Left hindlimb (tissue), 1 donor: ENCODE results near the gene ZDHHC11.
A peak's percentile ranks its signal among the peaks of the same experiment; 100 is the strongest.
"Not testable (repeated sequence)": the region's sequence is repeated elsewhere in the genome, so short reads cannot be mapped to it uniquely, and the experiment has no call there.

Experiments used
- DNase-seq: peaks from one replicate; pipeline ENCODE4 v3.0.0-alpha.2; 2018

ZDHHC11 gene

DNA sequence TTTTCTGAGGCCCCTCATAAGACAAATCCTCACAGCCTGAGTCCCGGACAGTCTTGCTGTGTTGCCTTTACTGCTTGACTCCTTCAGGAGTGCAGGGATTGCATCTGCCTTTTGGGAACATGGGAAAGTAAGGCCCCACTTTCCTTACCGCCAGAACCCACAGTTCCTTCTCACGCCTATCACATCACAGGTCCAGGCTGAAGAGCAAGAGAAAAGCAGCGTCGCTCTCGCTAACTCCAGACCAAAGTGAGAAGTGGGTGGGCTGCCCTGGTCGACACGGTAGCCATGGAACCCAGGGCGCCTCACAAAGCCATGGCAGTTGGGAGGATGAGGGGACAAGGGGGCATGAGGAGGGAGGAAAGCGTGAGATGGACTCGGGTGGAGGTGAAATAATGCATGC lies 7.9 kb upstream of the ZDHHC11 start:
- no peak for DNase-seq

DNA sequence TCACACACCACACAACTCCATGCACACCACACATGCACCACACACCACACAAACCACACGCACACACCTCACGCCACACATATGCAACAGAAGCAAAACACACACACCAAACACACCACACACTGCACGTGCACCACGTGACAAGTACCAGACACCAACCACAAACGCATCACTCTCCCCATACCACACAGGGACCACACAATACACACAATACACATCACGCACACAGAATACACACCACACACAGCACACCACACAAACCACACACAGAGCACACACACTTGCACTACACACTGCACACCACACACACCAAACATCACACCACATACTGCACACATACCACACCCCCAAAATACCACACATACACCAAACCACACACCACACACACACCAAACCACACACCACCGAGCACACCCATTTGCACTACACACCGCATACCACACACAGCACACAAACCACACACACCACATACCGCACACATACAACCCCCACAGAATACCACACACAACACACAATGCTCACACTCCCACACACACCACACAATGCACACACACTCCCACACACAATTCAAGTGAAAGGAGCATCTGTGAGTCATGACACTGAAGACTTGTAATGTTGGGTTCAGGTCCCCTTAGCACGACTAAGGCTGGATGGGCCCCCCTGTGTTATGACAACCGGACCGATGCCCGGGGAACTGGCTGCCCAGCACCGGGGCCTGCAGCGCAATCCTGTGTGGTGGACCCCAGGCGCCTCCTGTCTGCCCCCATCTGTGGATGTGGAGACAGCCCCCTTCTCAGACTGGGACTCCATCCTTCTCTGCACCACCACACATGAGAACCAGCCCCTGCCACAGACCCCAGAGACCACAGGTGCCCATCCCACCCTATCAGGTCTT lies 6.0 kb upstream of the ZDHHC11 start:
- no peak for DNase-seq

DNA sequence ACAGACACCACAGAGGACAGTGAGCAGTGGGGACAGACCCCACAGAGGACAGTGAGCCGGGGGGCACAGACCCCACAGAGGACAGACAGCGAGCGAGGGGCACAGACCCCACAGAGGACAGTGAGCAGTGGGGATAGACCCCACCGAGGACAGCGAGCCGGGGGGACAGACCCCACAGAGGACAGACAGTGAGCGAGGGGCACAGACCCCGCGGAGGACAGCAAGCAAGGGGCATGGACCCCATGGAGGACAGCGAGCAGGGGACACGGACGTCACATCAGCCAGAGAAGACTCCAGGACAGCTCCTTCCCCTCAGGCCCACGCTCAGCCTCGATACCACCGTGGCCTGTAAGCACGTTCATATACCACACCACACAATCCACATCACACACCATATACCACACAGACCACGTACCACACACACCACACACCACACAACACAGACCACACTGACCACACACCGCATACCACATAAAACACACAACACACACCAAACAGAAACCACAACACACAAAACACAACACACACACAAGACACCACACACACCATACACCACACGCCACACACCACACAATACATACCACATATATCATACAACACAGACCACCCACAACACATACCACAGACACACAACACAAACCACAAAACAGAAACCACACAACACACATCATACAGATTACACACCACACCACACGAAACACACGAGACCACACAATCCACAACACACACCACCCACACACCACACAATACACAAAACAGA lies 5.2 kb upstream of the ZDHHC11 start:
- DNase-seq, result no peak

DNA sequence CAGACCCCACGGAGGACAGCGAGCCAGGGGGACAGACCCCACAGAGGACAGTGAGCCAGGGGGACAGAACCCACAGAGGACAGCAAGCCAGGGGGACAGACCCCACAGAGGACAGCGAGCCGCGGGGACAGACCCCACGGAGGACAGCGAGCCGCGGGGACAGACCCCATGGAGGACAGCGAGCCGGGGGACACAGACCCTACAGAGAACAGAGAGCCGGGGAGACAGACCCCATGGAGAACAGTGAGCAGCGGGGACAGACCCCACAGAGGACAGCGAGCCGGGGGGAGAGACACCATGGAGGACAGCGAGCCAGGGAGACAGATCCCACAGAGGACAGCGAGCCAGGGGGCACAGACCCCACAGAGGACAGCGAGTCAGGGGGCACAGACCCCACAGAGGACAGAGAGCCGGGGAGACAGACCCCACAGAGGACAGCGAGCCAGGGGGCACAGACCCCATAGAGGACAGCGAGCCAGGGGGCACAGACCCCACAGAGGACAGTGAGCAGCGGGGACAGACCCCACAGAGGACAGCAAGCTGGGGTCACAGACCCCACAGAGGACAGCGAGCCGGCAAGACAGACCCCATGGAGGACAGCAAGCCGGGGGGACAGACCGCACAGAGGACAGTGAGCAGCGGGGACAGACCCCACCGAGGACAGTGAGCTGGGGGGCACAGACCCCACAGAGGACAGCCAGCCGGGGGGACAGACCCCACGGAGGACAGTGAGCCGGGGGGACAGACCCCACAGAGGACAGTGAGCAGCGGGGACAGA lies 4.4 kb upstream of the ZDHHC11 start:
- DNase-seq, result no peak

GRCh38 chr5:854217-854616 lies 3.4 kb upstream of the ZDHHC11 start:
- no peak for DNase-seq

DNA sequence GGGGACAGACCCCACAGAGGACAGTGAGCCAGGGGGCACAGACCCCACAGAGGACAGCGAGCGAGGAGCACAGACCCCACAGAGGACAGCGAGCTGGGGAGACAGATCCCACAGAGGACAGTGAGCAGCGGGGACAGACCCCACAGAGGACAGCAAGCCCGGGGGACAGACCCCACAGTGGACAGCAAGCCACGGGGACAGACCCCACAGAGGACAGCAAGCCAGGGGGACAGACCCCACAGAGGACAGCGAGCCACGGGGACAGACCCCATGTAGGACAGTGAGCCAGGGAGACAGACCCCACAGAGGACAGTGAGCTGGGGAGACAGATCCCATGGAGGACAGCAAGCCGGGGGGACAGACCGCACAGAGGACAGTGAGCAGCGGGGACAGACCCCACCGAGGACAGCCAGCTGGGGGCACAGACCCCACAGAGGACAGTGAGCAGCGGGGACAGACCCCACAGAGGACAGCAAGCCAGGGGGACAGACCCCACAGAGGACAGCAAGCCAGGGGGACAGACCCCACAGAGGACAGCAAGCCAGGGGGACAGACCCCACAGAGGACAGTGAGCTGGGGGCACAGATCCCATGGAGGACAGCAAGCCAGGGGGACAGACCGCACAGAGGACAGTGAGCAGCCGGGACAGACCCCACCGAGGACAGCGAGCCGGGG lies 2.8 kb upstream of the ZDHHC11 start:
- DNase-seq, result not testable (repeated sequence)

GRCh38 chr5:852431-853401 lies 1.9 kb upstream of the ZDHHC11 start:
- no peak for DNase-seq

- no peak for DNase-seq
Measured at GRCh38 chr5:852018-852417, 1.2 kb upstream of the ZDHHC11 start.

GRCh38 chr5:851553-851952 lies 767 bp upstream of the ZDHHC11 start:
- no peak for DNase-seq

DNA sequence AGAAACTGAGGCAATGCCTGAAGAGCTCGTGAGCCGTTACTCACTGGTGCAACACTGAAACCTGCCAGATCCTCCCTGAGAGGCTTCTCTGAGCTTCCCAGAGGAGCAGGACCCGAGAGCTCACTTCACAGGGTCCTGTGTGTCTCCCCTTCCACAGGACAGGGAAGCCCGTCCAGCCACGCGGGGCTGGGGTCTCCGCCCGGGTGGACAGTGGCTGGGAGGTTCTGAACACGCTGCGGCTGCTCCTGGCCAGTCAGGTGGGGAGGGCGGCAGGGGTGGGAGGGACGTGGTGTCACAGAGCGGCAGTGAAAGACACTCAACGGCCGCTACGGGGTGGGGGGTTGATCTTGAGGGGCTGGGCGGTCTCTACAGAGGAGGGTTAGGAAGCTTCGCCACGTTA lies 290 bp upstream of the ZDHHC11 start:
- no peak for DNase-seq

DNA sequence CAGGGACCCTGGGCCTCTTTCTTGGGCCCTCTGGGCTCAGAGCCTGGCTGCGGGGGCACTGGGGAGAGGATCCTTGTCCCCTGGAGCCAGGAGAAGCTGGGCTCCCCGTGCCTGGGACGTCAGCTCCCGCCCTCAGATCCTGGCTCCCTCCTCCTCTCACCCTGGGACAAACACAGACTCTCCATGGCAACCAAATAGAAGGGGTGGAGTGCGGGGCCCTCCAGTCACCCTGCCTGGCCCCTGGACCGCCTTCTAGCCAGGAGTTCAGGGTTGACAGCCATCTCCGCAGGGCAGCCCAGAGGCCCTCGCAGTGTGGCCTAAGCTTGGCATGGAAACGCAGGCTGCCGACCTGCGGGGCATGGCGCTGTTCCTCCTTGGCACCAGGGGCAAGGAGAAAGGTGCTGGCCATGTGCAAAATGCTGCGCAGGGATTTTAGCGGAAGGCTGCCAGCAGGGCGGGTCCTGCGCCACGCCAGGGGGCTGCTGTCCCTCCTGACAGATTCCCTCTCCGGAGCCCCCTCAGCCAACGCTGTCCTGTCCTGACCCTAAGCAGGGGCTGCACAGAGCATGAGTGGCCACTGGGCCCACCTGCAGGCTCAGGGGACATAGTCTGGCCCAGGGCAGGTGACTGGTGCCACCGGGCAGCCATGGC lies 1.0 kb downstream of the ZDHHC11 start:
- no peak for DNase-seq

DNA sequence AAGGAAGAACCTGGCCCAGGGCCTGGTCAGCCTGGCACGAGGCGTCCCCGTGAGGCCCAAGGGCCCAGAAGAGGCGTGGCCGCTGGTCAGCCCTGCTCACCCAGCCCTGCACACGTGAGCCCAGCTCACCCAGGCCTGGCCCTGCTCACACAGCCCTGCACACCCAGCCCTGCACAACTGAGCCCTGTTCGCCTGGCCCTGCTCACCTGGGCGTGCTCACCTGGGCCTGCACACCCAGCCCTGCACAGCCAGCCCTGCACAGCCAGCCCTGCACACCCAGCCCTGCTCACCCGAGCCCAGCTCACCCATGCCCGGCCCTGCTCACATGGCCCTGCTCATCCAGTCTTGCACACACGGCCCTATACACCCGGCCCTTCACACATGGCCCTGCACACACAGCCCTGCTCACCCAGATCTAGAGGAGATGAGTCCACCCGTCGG lies 2.1 kb downstream of the ZDHHC11 start:
- DNase-seq, result no peak

DNA sequence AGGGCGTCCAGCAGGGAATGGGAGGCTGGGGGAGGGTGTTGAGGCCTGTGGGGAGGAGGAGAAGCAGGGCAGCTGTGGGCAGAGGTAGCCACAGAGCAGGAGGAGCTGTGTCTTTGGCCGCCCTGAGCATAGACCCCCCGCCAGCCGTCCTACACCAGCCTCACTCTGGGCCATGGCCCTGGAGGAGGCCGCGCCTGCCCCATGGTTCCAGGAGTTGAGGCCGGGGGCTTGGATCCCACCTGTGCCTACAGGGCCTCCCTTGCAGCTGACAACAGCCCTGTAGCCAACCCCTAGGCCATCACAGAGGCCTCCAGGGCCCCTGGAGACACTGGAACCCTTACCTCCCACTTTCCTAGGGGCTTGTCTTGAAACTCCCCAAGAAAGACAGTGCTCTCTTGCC lies 3.0 kb downstream of the ZDHHC11 start:
- DNase-seq, result not testable (repeated sequence)

- not testable (repeated sequence) for DNase-seq
Measured at GRCh38 chr5:847212-847611, 3.6 kb downstream of the ZDHHC11 start.

- not testable (repeated sequence) for DNase-seq
Measured at GRCh38 chr5:846602-847091, 4.1 kb downstream of the ZDHHC11 start.

DNA sequence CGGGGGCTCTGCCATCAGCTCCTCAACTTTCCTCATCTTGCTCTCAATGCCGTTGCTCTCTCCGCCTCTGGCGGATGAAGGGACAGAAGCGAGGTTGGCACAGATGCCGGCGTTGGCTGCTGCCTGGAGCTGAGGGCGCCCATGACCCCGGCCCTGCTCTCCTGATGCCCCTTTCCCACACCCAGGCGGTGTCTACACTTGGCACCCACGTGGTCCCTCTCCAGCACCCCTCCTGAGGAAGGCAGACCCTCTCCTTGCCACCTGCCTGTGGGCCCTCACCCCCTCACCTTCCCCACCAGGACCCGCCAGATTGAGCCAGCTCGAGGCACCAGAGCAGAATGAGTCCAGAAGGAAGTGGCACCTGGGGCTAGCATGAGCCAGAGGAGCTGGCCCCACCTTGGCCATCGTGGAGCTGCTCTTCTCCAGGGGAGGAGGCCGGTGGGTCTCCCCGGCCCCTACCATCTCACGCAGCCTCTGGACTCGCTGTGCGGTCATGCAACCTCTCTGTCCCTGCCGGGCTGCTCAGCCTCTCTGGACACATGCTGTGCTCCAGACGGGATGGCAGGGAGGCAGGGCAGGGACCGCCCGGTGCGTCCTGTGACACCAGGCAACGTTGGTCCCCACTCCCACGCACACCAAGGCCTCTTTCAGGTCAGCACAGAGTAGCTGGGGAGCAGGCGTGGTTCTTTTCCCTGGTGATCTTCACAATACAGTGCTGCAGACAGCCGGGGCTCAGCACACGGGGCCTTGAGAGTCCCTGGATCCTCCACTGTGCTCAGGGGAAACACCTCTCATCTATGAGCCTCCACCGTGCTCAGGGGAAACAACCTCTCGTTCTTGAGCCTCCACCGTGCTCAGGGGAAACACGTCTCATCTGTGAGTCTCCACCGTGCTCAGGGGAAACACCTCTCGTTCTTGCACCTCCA lies 4.8 kb downstream of the ZDHHC11 start:
- DNase-seq, result not testable (repeated sequence)

DNA sequence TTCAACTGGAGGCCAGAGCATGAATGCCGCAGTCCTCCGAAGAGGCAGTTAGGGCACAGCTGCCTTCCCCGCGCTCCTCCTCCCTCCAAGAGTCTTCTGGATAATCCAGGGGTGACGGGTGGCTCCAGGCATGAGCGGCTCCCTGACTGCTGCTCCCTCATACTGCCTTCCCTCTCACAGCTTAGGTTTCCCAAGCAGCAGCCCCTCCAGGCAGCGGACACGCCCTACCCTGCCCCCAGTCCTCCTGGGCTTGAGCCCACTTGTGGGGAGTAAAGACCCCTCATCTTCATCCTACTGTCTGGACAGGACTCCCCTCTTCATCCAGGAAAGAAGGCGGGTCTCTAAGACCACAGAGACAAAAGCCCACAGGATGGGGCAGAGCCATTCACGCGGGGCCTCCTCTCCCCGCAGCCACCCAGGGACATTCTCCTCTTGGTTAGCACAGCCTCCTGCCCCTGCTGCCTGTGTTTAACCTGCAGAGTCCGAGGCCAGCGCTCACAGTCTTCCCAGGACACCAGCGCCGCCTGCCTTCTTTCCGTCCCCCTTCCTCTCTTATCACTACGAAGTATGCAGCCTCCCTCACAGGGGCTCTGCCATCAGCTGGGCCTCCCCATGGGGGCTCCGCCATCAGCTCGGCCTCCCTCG lies 5.6 kb downstream of the ZDHHC11 start:
- peak; percentile 15 for DNase-seq

DNA sequence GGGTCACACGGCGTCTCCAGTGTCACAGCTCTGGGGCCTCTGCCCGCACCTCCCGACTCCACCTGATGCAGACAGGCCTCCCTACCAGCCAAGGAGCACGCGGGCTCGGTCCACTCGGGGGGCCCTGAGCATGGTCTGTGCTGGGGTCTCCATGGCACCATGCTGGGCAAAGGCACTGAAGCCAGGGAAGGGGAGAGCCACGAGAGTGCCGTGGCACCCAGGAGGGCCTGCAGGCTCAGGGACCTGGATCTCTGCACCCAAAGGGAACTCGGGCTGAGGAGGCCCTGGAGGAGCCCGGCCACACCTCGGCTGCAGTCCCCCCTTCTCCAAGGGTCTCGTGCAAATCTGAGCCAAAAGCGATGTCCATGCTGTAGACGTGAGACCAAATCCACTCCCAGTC lies 6.4 kb downstream of the ZDHHC11 start:
- DNase-seq, result peak; percentile 13

DNA sequence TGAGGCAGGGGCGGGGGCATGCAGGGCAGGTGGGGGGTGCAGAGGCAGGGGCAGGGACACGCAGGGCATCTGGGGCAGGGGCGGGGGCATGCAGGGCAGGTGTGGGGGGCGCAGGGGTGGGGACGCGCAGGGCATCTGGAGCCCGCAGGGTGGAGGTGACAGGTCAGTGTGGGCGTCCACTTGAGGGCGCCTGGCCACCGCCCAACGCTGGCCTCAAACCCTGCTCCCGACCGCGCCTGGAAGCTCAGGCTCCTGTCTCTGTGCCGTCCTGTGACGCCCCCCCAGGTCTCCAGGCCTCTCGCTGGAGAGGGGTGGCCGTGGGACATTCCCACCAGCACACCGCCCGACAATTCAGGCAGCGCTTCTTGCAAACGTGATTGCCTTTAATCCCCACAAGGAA lies 6.9 kb downstream of the ZDHHC11 start:
- peak; percentile 29 for DNase-seq
